ENCODE results near the gene SLIT3.

The SLIT3 gene

DNA sequence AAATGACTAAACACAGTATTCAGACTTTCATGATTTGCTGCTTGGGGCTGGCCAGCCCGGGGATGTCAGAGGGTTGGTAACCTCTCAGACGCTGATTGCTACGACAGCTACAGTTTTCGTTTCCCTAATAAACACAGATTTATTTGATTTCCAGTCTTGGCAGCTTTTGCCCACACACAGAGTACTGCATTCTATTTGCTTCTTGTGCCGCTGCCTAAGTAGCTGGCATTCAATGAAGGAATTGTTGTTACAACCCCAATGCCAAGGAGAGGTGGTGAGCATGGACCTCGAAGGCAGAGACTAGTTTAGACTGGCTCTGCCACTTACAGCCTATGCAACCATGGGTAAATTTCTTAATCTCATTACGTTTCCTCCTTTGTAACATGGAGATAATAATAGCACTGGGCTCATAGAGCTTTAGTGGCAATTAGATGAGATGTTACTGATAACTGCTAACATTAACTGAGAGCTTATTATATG, 474.7 kb downstream of the SLIT3 start:
- no peak for DNase-seq (ENCODE audit: low read depth)

DNA sequence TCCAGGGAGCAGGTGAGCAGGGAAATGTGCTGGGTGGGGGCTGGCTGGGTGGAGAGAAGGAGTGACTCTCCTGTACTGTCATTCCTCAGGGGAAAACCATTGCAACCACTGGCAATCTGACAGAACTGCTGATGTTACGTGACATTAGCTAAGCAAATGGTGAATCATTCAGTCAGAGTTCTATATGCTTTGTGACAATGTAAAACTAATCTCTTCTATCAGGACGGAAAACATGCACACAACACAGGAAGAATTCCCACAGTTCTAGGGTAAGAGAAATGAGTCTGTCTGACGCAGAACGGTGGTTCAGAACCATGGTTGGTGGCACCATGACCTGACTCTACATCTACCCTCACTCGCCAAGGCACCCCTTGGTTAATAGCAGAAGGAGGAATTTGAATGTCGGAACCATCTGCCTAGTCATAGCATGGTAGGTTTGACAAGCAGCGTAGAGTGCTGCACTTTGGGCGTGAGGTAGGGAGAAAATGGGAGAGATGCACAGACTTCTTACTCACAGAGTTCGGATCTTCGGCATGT, 478.1 kb downstream of the SLIT3 start:
- no peak for DNase-seq (ENCODE audit: low read depth)

DNA sequence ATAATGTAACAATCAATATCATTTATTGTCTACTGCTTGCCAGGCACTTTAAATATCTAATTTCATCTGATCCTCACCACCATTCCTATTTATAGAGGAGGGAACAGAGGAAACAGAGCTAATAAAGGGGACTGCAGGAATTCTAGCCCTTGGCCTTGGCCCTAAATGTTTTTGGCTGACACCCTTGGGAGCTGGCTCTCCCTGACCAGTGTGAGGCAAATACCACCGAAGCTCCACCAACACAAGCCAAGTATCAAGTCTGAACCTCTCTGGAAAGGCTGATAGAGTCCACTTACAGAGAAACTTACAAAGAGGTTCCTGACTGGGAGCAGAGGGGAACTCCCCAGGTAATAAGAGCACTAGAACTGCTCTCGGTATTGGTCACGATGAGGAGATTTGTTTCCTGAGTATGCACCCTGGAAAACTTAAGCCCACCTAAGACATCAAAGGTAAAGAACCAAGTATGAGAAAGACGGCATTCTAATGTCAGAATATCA, 478.6 kb downstream of the SLIT3 start:
- DNase-seq (ENCODE audit: low read depth): no peak

DNA sequence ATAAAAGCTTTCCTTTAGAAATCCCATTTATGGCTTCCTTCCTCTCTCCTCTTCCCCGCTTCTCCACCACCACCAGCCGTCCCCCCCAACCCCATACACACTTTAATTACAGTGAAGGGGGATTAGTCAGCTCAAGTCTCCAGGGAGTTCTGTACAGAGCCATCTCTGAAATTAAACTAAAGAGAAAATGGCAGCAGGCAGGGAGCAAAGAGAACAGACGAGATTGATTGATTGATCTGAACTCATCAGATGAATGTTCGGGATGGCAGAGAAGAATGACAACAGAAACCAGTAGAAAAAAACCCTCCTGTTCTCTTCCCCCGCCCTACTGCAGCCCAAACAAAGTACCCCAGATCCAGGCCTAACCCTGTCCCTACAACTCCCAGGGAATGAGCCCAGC, 480.1 kb downstream of the SLIT3 start:
- DNase-seq (ENCODE audit: low read depth): no peak

DNA sequence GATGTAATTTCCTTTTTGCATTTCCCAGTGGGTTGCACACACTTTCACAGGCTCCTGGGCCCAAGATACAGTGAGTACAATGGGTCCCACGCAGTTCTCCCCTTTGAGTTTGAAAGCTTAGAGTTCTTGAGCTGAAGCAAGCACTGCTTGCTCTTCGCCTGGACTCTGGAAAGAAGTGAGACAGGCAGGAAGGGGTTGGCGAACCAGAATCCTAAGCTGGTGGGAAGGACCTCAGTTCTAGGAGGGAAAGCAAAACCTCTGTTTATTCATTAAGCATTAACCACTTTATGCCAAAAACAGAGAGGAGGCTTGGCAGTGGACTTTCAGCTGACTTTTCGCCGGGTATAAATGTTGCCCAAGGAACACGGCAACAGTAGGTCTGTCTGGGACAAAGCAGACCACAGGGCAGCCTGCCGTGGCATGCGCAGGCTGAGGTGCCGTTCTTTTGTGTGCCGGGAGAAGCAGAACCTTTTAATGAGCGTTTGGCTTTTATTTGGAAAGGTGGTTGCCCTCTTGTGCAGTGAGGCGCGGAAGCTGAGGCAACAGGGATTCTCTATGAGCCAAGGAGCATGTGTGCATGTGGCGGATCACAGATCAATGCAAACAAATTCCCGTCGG, 481.8 kb downstream of the SLIT3 start:
- no peak for DNase-seq (ENCODE audit: low read depth)

DNA sequence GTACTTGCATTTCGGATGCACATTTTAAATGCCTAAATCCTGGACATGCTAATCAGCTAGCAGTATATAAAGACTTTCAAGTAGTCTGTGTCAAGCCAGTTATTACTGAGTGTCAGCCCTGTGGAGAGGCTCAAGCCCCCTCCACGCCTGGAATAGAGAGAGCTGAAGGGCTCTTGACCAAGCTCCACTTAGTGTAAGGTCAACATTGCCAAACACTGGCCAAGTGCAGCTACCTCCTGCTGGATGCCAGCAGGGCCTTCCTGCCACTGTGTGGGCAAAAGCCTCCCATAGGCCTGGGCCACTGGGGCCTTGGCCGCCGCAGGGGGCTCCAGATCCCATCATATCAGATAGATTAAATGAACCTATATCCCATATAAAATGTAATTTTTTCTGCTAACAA, 482.4 kb downstream of the SLIT3 start:
- DNase-seq (ENCODE audit: low read depth): no peak

DNA sequence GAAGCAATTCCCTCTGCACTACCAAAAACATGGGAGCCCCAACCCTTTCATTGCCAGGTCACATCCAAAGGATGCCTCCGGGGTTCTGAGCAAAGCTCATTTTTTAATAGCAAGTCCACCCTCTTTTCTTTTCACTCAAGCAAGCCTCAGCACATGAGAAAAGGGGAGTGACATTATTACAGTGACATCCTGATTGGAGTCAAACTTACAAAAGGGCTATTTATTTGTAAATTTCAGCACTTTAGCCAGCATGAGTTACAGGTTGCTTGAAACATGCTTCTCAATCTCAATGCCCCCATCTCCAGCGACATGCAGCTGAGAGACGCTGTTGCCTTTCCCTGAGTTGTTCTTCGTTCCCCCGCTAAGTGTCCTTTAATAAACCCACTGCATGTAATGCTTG, 483.3 kb downstream of the SLIT3 start:
- no peak for DNase-seq (ENCODE audit: low read depth)

DNA sequence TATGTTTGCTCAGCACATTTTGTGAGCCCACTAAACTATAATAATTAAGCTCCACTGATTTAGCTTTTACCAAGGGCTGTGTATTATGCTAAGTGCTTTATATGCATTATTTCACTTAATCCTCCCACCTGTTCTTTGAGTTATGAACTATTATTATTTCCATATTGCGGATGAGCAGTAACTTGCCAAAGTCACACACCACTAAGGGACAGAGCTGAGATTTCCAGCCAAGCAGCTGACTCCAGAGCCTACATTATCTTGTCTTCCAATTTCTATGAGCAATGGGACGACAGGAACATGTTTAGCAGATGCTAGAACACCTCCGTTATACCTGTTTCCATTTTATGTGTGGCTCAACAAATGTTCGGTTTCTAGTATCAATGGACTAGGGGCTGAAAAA, 484.3 kb downstream of the SLIT3 start:
- no peak for DNase-seq (ENCODE audit: low read depth)

DNA sequence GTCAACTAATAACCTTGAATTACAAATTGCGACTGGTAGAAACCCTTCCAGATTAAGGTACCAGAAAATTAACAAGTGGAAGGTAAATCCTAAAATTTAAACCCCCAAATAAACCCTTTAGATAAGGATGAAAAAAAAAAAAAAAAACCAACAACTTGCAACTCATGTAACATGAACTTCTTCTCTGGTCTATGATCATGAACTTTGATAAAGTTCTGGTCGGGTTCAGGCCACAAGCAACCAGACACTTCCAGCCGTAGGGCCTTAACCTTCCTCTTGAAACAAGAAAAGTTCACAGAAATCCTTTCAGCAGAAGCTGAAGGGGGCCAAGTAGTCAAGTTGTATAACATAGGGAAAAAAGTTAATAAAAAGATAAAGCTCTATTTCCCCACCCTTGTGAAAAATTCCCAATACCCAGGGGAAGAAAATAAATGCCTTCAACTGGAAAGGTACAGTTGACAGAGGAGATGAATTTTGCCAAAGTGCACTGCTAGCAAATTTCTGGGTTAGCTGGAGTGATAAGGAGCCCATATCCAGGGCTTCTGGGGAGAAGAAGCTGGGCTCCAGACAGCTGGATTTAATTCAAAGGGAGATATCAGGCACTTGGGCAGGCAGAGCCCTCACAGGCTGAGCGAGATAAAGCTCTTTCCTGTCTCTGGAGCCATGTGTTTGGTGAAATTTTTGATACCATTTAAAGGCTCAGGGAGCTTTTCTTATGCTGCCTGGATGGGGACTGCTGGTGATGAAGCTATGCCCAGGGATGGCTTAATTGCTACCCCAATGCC, 487.6 kb downstream of the SLIT3 start:
- DNase-seq (ENCODE audit: low read depth): no peak

DNA sequence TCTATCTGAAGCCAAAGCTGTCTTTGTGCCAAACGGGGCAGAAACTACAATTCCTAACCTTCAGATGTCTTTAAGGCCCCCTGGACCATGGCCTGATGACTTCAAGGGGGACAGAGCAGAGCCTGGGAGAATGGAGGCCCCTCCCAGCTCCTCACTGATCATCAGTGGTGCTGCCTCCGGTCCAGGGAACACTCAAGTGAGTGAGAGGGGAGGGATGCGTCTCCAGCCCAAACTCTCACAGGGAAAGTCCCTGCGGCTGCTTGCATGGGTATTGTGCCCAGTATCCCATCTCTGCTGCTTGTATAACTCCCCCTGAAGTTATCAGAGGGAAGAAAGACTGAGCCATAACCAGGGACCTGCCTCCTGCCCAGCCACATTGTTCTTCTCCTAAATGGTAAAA, 490.3 kb downstream of the SLIT3 start:
- DNase-seq (ENCODE audit: low read depth): no peak

DNA sequence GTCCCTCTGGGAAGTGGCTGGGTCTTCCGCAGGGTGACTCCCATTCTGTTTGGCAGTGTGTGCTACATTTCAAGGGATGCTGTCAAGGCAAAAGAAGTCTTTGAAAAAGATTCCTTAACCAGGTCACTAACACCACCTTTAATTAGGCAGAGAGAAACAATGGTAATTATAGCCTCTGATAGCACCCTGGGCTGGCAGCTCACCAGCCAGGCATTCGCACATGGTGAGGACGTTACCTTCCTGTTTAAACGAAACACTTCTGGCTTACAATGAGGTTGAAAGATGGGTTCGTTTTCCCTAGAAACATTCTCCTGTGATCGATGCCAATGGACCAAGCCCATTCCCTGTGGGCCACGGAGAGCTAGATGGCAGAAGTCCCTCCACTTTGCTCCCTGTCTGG, 491.7 kb downstream of the SLIT3 start:
- DNase-seq (ENCODE audit: low read depth): no peak

DNA sequence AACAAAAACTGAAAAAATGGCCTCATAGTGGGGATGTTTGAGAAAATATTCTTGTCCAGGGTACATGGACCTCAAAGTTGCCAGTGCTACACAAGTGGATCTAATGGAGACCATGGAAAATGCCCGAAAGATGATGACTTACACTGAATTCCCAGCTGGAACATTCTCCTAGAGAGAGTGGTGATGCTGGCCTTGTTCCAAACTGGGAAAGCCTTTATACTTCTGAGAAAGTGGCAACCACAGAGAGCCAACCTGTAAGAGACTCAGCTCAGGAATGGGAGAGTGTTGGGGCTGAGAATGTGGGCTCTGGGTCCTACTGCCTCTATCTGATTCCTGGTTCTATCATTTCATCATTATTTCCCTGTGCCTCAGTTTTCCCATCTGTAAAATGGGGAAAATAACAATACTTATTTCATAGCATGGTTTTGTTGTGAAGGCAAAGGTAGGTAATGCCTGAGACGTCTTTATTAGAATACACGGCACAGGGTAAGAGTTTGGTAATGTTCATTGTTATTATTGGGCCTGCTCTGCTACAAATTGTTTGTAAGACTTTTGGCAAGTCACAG, 492.8 kb downstream of the SLIT3 start:
- DNase-seq (ENCODE audit: low read depth): no peak

DNA sequence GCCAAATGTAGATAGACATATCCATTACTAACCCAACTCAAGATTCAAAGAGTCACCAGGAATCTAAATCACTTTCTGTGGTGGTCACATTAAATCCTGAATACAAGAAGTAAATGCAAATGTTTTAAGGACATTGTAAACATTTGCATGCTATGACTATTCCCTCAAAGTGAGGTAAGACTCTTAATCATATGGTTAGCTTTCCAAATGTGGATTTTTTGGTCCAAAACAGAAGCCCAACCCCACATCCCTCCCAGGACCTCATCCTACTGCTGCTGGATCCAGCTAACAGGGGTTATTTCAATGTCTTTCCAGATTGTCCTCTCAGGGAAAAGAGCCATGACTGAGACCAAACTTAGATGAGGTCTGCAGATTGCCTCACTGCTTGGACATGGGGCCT, 493.7 kb downstream of the SLIT3 start:
- no peak for DNase-seq (ENCODE audit: low read depth)

DNA sequence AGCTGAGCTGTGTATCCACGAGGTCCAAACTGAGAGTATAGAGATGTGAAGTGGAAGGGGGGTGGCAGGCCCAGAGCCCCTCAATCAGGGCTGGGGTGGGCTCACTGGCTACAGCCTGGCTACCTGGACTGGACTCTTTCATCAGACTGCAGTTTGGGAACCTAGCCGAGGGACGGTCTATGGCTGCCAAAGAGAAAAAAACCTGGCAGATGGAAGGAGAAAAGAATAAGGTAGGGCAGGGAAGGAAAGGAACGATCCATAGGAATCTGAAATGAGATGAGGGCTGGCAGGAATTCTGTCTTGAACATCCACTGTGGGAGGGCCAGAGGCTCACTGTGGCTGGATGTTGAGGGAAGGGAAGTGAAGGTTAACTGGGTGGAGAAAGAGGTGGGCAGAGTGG, 497.4 kb downstream of the SLIT3 start:
- DNase-seq (ENCODE audit: low read depth): no peak

DNA sequence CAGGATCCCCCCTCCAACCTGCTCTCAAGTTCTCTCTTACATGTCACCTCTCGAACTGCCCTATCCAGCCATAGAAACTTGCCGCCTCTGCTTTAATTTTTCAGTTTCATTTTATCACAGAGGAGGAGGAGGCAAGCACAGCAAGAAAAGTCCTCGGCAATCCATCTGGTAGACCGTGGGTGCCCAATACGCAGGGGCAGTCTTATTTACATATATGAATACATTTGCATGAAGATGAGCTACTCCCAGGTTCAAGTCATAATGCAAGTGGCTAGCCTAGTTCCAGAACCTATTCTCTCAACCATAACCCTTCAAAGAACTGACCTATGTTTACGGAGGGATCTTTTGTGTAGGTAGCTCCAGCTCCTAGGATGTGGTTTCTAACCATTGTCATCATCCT, 498.6 kb downstream of the SLIT3 start:
- no peak for DNase-seq (ENCODE audit: low read depth)

DNA sequence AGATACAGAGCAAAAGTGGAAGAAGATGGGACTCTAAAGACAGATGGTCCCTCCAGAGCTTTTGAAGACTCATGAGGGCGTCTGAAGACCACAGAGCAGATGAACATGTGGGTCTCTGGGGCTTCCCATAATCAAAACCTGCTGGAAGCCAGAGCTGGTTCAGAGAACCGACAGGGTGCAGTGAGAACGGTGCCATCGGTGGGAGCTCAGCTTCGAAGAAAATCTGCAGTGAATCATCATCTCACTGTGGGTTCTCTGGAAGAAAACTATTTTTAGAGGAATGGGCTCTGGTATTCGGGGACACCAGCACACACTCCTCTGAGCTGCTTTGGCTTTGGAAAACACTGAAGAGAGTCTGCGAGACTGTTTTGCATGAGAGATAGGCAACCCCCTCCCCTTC, 499.4 kb downstream of the SLIT3 start:
- no peak for DNase-seq (ENCODE audit: low read depth)

DNA sequence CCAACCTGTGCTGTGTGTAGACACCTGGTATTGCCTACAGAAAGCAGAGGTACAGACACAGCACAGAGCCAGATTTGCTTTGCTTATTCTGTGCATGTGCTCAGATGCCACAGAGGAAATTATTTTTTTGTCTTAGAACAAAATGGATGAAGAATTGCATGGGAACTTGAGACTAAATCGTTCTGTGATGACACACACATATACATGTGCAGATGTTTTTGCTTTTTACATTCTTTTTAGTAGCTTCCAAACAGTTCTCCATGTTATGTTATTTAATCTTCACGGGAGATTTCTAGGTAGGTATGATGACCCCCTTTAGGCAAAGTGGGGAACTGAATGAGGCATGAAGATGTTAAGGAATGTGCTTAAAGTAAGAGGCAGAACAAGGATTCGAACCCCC, 500.2 kb downstream of the SLIT3 start:
- DNase-seq (ENCODE audit: low read depth): no peak

DNA sequence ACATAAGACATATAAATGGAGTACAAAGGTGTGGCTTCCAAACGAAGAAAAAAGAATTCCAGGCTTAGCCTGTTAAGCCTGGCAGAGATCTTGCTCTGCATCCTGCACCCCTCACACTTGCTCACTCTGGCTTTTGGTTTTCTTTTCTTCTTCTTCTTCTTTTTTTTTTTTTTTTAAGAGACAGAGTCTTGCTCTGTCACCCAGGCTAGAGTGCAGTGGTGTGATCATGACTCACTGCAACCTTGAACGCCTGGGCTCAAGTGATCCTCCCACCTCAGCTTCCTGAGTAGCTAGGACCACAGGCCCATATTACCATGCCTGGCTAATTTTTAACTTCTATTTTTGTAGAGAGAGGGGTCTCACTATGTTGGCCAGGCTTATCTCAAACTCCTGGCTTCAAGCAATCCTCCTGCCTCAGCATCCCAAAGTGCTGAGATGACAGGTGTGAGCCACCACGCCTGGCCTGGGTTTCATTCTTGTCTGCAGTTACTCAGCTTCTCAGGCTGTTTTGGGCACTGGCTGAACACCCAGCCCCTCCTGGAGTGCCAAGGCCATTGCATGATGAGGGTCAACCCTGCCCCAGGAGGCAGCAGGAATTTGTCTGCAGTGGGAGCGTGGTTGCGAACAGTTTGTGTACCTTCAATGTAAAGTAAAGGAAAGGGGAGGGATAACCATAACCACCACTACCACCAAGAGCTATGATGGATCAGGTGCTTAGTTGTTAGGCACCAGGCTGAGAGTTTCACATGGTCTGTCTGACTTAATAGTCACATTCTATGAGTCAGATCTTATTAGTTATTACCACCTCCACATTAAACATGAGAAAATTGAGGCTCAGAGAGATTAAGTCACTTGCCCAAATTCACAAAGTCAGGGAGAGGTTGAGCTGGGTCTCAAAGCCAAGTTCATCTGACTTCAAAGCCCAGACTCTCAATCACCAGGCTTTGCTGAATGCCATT, 502.6 kb downstream of the SLIT3 start:
- DNase-seq (ENCODE audit: low read depth): no peak

DNA sequence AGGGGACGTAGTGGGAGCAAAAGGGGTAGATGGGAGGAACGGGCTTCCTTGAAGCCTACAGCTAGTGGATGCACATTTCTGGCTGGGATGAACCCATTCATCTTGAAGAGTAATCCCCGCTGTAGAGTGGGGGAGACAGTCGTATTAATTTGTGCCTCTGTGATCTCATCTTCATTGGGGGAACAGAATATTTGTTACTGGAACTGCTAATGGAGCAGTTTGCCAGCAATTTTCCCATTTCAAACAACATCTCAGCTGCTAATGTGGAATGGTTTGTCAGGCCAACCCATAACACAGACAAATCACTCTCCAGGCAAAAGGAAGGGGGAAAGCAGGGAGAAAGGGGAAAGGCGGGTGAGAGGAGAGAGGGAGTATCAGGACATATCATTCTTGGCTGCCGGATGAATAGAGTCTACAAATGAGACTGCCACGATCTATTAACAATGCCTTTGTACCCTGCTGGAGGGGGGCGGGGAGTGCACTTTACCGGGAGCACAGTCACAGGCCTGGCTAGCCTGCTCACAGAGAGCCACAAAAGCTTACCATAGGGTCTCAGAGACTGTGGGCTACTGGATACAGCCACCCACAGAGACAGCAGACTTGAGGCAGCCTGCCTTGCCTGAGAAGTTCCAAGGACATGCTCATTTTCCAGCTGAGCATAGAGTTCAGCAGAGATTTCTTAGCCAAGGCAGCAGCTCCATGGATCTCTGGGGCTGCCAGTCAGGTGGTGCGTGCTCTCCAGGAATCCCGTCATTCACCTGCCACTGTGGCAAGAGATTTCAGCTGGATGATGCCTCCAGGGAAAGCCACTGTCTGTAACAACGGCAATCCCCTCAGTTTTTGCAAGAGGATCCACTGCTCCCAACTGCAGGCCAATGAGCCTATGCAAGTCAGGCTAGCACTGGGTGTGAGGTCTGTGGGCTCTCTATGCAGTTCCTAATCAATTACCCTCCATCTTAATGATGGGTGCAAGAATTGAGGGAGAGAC, 504.1 kb downstream of the SLIT3 start:
- no peak for DNase-seq (ENCODE audit: low read depth)

DNA sequence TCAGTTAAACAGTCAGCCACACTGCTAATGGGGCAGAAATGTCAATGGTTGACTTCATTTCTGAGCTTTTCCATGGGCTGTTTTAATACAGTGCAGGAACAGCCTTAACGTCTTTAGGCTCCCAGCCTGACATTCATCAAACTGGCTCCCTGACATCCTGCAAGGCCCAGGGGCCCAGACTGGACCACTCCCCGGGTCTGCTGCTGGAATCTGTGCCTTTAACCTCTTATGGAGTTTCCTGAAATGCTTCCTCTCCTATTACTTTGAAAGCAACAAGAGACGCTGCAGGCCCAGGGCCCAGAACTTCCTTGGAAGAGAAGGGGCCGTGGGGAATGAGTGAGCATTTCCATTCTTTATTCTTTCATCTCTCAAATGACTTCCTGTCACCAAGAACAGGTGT, 504.9 kb downstream of the SLIT3 start:
- DNase-seq (ENCODE audit: low read depth): no peak

Data from stimulated activated CD4-positive, alpha-beta T cell treated with anti-CD3 and anti-CD28 coated beads, Interleukin-2, amount 100 ng/mL, for 4 hours (primary cell).